Panc1 (cell line): ENCODE measurements around the gene SPCS2. TPM values are rescaled to one million over a fixed set of nuclear protein-coding genes. Genes with fewer than 3 reads are reported as not detected.

Source experiments
- ATAC-seq: fragments of 200-7000 bp; cut with Tn5 transposase; 2 replicates; pipeline ENCODE4 v1.9.1; 2020; ENCODE audit warnings: mild to moderate bottlenecking, moderate library complexity
- BruUV-seq: library from RNA; stranded (reverse); fragments of 400-500 nt; replicated peaks from 2 replicates; lab custom pipeline; 2021; lab: Mats Ljungman, UMichigan
- CTCF ChIA-PET: fragments of 300-600 bp; sonication (Branson Sonifier 250); formaldehyde crosslinking; loops from one replicate; lab custom pipeline; 2022; ENCODE audit warnings: antibody characterized with exemption; lab: Charles Lee
- POLR2A ChIA-PET: fragments of 300-600 bp; sonication (Branson Sonifier 250); formaldehyde crosslinking; loops from one replicate; lab custom pipeline; 2022; ENCODE audit warnings: antibody characterized with exemption; lab: Charles Lee
- DNase-seq: peaks from one replicate; pipeline ENCODE4 v3.0.0-alpha.2; 2010; ENCODE audit warnings: low read depth, low spot score
- H3K27ac ChIP-seq: 2 replicates; pipeline ENCODE4 v1.5.1; 2011; ENCODE audit warnings: mild to moderate bottlenecking, low read length, inconsistent platforms
- H3K27me3 ChIP-seq: fragments of 200-500 bp; sonication (Bioruptor generic); 2 replicates; pipeline ENCODE4 v1.6.0; 2014; ENCODE audit warnings: low read length, inconsistent platforms; ENCODE audit not compliant: control insufficient read depth, insufficient read depth
- H3K36me3 ChIP-seq: fragments of 200-500 bp; sonication (Bioruptor generic); 2 replicates; pipeline ENCODE4 v1.5.1; 2014; ENCODE audit warnings: inconsistent platforms, mild to moderate bottlenecking, low read length, moderate library complexity; ENCODE audit not compliant: control insufficient read depth, insufficient read depth
- H3K4me1 ChIP-seq: 2 replicates; pipeline ENCODE4 v1.5.1; 2011; ENCODE audit warnings: inconsistent platforms, mild to moderate bottlenecking, low read length, moderate library complexity; ENCODE audit not compliant: control insufficient read depth, insufficient read depth
- H3K4me3 ChIP-seq, 2 experiments: 2 replicates each; pipeline ENCODE4 v1.5.1; 2011 to 2012; ENCODE audit warnings: low read depth in 2 of 2, low read length in 2 of 2, mild to moderate bottlenecking in 2 of 2, inconsistent platforms in 1 of 2, moderate library complexity in 1 of 2
- H3K9me3 ChIP-seq: fragments of 200-500 bp; sonication (Bioruptor generic); 2 replicates; pipeline ENCODE4 v1.5.1; 2014; ENCODE audit warnings: low read depth, mild to moderate bottlenecking, inconsistent platforms, low read length, moderate library complexity; ENCODE audit not compliant: control insufficient read depth, insufficient read depth
- POLR2AphosphoS5 ChIP-seq: IDR thresholded peaks from 2 replicates; pipeline ENCODE4 v1.6.1; 2012; ENCODE audit warnings: mild to moderate bottlenecking, low read depth, low read length, moderate library complexity
- SIN3A ChIP-seq: IDR thresholded peaks from 2 replicates; pipeline ENCODE4 v1.6.1; 2012; ENCODE audit warnings: low read depth, mild to moderate bottlenecking, low read length, moderate library complexity, borderline replicate concordance; ENCODE audit not compliant: insufficient read depth
- TCF7L2 ChIP-seq: IDR thresholded peaks from 2 replicates; pipeline ENCODE4 v1.6.1; 2011; ENCODE audit warnings: mild to moderate bottlenecking, low read depth, low read length, inconsistent platforms
- in situ Hi-C: cut with HindIII; loops from 2 replicates; pipeline ENCODE4 v1.10.0; 2016; ENCODE audit warnings: low sequenced_read_pairs, low pct_unique_long_range_greater_than_20kb
- intact Hi-C: fragments of 100-400 bp; cut with micrococcal nuclease; formaldehyde crosslinking; loops from one replicate; pipeline ENCODE4 v1.10.0; 2022; ENCODE audit not compliant: unreplicated experiment
- total RNA-seq: library from RNA; stranded (reverse); gene quantifications from one replicate; pipeline ENCODE4 v1.2.1, GENCODE V29; 2021; ENCODE audit not compliant: unreplicated experiment
- TF ChIP-seq, protein P1 (sequence below), 2 experiments: IDR thresholded peaks; 2 replicates each; pipeline ENCODE4 v1.6.1; 2011 to 2012; ENCODE audit warnings: low read depth in 2 of 2, control low read depth in 1 of 2, low read length in 1 of 2, mild to moderate bottlenecking in 1 of 2, moderate library complexity in 1 of 2; ENCODE audit not compliant: insufficient read depth in 1 of 2
- TF ChIP-seq, protein P2 (sequence below): fragments of 450-650 bp; IDR thresholded peaks from 2 replicates; pipeline ENCODE4 v1.5.1; 2017; ENCODE audit warnings: mild to moderate bottlenecking

The SPCS2 gene
- total RNA-seq, 1 experiment from 2014 or later = 242 TPM

DNA sequence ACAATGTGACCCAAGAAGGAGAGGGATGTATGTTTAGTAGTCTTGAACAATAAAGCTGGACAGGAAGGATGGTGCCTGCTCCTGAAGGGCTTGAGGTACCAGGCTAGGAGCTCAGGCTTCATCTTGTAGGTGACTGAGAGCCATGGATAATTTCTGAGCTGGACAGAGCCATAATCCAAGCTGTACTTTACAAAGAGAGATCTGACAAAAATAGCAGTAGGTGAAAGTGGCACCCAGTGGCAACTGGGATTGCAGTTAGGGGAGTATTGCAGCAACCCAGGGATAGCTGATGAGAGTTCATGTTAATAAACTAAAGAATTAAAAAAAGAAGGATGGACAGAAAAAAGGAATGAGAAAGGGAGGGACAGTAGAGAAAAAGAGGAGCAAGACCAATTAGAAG lies 7.6 kb upstream of the SPCS2 start:
- ATAC-seq = no peak
- H3K27me3 ChIP-seq = no peaks in the 10 kb centered on the region
- no peaks in the 10 kb centered on the region for H3K9me3 ChIP-seq
- BruUV-seq = no TSS peak
- ChIA-PET POLR2A (no interaction called here), CTCF (no interaction called here)
- no peak for DNase-seq
- no peak overlapping the region for H3K4me3 ChIP-seq
- no peak overlapping the region for H3K27ac ChIP-seq
- in situ Hi-C loops = no loop called here
- no peaks in the 10 kb centered on the region for H3K4me1 ChIP-seq
- intact Hi-C loops = no loop called here
- TF ChIP-seq SIN3A = no peak
- H3K36me3 ChIP-seq = peaks cover 16% of the 10 kb centered on the region; the same call in 1 of the 2 replicates

DNA sequence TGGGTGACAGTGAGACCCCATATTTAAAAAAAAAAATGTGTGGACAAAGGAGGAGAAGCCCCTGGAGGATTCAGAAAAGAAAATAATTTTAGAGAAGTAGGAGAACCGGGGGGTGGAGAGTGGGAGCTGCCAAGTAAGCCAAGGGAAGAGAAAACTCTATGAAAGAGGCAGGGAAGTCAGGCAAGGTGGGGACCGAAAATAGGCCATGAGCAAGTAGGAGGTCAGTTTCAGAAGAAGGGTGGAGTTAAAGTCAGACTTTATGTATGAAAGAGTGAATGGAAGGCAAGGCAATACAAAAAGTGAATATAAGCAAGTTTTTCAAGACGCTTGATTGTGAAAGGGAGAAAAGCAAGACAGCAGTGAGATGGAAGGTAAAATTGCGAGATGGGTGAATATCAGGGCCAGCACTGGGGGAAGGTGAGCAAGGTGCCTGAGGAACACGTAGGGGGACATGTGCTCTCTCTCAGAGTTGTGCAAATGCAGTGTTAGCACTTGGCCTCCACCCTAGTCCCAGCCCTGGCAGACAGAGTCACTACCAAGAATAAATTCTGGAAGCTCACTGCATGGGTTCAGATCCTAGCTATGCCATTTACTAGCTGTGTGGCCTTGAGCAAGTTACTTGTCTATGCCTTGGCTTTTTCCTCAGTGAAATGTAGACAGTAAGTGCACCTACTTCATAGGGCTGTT lies 6.8 kb upstream of the SPCS2 start:
- Histone ChIP-seq H3K9me3 (no peaks in the 10 kb centered on the region), H3K27me3 (no peaks in the 10 kb centered on the region), H3K27ac (no peak overlapping the region), H3K4me3 (no peak overlapping the region), H3K36me3 (0 out of 2 replicates have a peak, but pooled peaks cover 15% of the 10 kb centered on the region), H3K4me1 (no peaks in the 10 kb centered on the region)
- DNase-seq (no peak), ATAC-seq (no peak)
- CTCF ChIA-PET = no interaction called here
- BruUV-seq = no TSS peak
- TF ChIP-seq, protein P1, sequence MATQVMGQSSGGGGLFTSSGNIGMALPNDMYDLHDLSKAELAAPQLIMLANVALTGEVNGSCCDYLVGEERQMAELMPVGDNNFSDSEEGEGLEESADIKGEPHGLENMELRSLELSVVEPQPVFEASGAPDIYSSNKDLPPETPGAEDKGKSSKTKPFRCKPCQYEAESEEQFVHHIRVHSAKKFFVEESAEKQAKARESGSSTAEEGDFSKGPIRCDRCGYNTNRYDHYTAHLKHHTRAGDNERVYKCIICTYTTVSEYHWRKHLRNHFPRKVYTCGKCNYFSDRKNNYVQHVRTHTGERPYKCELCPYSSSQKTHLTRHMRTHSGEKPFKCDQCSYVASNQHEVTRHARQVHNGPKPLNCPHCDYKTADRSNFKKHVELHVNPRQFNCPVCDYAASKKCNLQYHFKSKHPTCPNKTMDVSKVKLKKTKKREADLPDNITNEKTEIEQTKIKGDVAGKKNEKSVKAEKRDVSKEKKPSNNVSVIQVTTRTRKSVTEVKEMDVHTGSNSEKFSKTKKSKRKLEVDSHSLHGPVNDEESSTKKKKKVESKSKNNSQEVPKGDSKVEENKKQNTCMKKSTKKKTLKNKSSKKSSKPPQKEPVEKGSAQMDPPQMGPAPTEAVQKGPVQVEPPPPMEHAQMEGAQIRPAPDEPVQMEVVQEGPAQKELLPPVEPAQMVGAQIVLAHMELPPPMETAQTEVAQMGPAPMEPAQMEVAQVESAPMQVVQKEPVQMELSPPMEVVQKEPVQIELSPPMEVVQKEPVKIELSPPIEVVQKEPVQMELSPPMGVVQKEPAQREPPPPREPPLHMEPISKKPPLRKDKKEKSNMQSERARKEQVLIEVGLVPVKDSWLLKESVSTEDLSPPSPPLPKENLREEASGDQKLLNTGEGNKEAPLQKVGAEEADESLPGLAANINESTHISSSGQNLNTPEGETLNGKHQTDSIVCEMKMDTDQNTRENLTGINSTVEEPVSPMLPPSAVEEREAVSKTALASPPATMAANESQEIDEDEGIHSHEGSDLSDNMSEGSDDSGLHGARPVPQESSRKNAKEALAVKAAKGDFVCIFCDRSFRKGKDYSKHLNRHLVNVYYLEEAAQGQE (IDR thresholded peaks at IDR 0.05; ENCODE audit: insufficient read depth in 1 of 2, low read depth in 2 of 2, low read length in 1 of 2) = no peak
- TF ChIP-seq SIN3A (no peak), POLR2AphosphoS5 (no peak), TCF7L2 (no peak)
- TF ChIP-seq, protein P2, sequence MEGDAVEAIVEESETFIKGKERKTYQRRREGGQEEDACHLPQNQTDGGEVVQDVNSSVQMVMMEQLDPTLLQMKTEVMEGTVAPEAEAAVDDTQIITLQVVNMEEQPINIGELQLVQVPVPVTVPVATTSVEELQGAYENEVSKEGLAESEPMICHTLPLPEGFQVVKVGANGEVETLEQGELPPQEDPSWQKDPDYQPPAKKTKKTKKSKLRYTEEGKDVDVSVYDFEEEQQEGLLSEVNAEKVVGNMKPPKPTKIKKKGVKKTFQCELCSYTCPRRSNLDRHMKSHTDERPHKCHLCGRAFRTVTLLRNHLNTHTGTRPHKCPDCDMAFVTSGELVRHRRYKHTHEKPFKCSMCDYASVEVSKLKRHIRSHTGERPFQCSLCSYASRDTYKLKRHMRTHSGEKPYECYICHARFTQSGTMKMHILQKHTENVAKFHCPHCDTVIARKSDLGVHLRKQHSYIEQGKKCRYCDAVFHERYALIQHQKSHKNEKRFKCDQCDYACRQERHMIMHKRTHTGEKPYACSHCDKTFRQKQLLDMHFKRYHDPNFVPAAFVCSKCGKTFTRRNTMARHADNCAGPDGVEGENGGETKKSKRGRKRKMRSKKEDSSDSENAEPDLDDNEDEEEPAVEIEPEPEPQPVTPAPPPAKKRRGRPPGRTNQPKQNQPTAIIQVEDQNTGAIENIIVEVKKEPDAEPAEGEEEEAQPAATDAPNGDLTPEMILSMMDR = no peak
- intact Hi-C loops = no loop called here
- in situ Hi-C loops = no loop called here
- POLR2A ChIA-PET = no interaction called here

DNA sequence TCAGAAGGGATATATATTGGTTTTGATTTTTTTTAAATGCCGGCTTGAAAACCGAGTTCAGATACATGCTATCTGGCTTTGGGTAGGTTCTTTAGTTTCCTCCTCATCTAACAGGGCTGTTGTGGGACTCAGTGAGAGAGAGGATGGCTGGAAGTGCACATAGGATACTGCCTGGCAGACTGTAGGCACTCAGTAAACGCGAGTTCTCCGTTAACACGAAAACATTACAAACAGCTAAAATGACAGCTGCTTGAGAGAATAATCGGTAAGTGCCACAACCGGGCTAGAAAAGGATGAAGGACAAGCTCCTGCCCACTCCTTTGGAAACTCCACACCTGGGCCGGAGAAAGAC lies 544 bp upstream of the SPCS2 start:
- CTCF ChIA-PET = no interaction called here
- Histone ChIP-seq H3K27me3 (no peaks in the 10 kb centered on the region), H3K9me3 (no peaks in the 10 kb centered on the region), H3K4me3 (peak overlapping the region; percentile 95 to 98), H3K4me1 (peaks cover 12% of the 10 kb centered on the region), H3K36me3 (peaks cover 11% of the 10 kb centered on the region; the same call in 1 of the 2 replicates), H3K27ac (peak overlapping the region; percentile 97)
- TSS peak; percentile 91 for BruUV-seq
- in situ Hi-C loops (no loop called here), intact Hi-C loops (no loop called here)
- DNase-seq = no peak
- POLR2A ChIA-PET = interaction anchor here (0.7 kb wide), 1 partner anchor 40 kb away, joined by 3 read pairs; no protein-coding TSS in a partner anchor
- TF ChIP-seq SIN3A (no peak), TCF7L2 (no peak), POLR2AphosphoS5 (no peak)
- TF ChIP-seq, protein P2 = no peak
- TF ChIP-seq, protein P1 (IDR thresholded peaks at IDR 0.05; ENCODE audit: insufficient read depth in 1 of 2, low read depth in 2 of 2, low read length in 1 of 2) = no peak
- ATAC-seq = peak; percentile 57
